Brain microvascular endothelial cell (primary cell): Measurements from ENCODE around the gene APOBEC3C.

Experiments used
- DNase-seq: peaks from one replicate; pipeline ENCODE4 v3.0.0-alpha.2; 2020
- H3K27ac ChIP-seq: fragments of 250-450 bp; sonication (Bioruptor Pico); 2 replicates; pipeline ENCODE4 v1.5.1; 2020; ENCODE audit warnings: mild to moderate bottlenecking, moderate library complexity
- H3K27me3 ChIP-seq: fragments of 250-450 bp; sonication (Bioruptor Pico); replicated peaks from 2 replicates; pipeline ENCODE4 v1.5.1; 2020; ENCODE audit warnings: mild to moderate bottlenecking
- H3K36me3 ChIP-seq: fragments of 250-450 bp; sonication (Bioruptor Pico); replicated peaks from 2 replicates; pipeline ENCODE4 v1.5.1; 2020; ENCODE audit warnings: mild to moderate bottlenecking
- H3K4me3 ChIP-seq: 2 replicates; pipeline ENCODE4 v1.5.1; 2011; ENCODE audit warnings: low read depth, mild to moderate bottlenecking, control low read depth, low read length, moderate library complexity
- CTCF ChIP-seq: IDR thresholded peaks from 2 replicates; pipeline ENCODE4 v1.5.1; 2011; ENCODE audit warnings: low read depth, mild to moderate bottlenecking, moderate library complexity, low read length, control low read depth, inconsistent platforms; ENCODE audit errors: missing control alignments
- in situ Hi-C: cut with HindIII; loops from 2 replicates; pipeline ENCODE4 v1.10.0; 2017; ENCODE audit warnings: low sequenced_read_pairs, low pct_ligation_motif_present

APOBEC3C gene

GRCh38 chr22:39068033-39068785, 54.2 kb downstream of the APOBEC3C start:
- H3K27ac ChIP-seq = no peak overlapping the region
- no peaks in the 10 kb centered on the region for H3K36me3 ChIP-seq
- H3K4me3 ChIP-seq = no peak overlapping the region
- DNase-seq = no peak
- no peaks in the 10 kb centered on the region for H3K27me3 ChIP-seq
- in situ Hi-C loops = no loop called here
- TF ChIP-seq CTCF = peak; percentile 2
